Measurements from ENCODE around the gene FAF1. TPM values are rescaled to one million over a fixed set of nuclear protein-coding genes. Genes with fewer than 3 reads are reported as not detected.
A peak's percentile ranks its signal among the peaks of the same experiment; 100 is the strongest.

Gene FAF1
- total and polyA plus RNA-seq, 8 donors, result 47.4 to 58.3 (median 53.2) TPM

DNA sequence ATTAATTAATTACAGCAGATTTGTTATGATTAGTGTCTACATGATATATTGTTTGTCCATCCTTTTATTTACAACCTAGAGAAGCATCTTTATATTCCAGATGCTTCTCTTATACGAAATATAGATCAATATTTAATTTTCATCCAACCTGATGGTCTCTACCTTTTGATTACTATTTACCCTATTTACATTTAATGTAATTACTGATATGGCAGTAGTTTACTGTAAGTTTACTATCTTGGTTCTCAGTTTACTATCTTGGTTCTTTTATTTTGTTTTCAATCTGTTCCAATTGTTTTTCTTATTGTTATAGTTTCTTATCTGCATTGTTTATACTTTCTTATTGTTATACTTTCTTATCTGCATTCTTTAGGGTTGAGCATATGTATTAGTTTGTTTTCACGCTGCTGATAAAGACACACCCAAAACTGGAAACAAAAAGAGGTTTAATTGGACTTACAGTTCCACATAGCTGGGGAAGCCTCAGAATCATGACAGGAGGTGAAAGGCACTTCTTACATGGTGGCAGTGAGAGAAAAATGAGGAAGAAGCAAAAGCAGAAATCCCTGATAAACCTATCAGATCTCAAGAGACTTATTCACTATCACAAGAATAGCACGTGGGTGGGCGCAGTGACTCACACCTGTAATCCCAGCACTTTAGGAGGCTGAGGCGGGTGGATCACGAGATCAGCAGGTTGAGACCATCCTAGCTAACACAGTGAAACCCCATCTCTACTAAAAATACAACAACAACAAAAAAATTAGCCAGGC is 28.9 kb downstream of the FAF1 start:
- H3K9me3 ChIP-seq, result no peaks in the 10 kb centered on the region
- H3K4me1 ChIP-seq, result no peaks in the 10 kb centered on the region
- H3K36me3 ChIP-seq, result no peaks in the 10 kb centered on the region
- intact Hi-C loops (cut with DNase I), result no loop called here
- ATAC-seq (no peak), DNase-seq (no peak)
- TF ChIP-seq CTCF (IDR thresholded peaks at IDR 0.05), result no peak
- no peaks in the 10 kb centered on the region for H3K27me3 ChIP-seq
- H3K4me3 ChIP-seq, result no peak overlapping the region
- no peak overlapping the region for H3K27ac ChIP-seq

- DNase-seq, result no peak
- intact Hi-C loops (cut with DNase I), result no loop called here
- no peak for ATAC-seq
- TF ChIP-seq CTCF (IDR thresholded peaks at IDR 0.05), result no peak
- H3K27ac ChIP-seq, result no peak overlapping the region
- H3K36me3 ChIP-seq, result no peaks in the 10 kb centered on the region
- no peaks in the 10 kb centered on the region for H3K4me1 ChIP-seq
- no peaks in the 10 kb centered on the region for H3K9me3 ChIP-seq
- no peak overlapping the region for H3K4me3 ChIP-seq
- H3K27me3 ChIP-seq, result no peaks in the 10 kb centered on the region
These were observed 29.9 kb downstream of the FAF1 start for GRCh38 chr1:50930193-50930592.

- ATAC-seq (peak; percentile 31), DNase-seq (peak in 2 of 4 donors; percentile 6 to 17)
- TF ChIP-seq CTCF (IDR thresholded peaks at IDR 0.05), result peak in 1 of 2 donors; percentile 52
- Histone ChIP-seq H3K27ac (no peak overlapping the region), H3K27me3 (no peaks in the 10 kb centered on the region), H3K36me3 (no peaks in the 10 kb centered on the region), H3K4me1 (no peaks in the 10 kb centered on the region), H3K4me3 (no peak overlapping the region), H3K9me3 (no peaks in the 10 kb centered on the region)
- intact Hi-C loops (cut with DNase I), result no loop called here
These were observed 30.6 kb downstream of the FAF1 start for GRCh38 chr1:50929376-50929958.

DNA sequence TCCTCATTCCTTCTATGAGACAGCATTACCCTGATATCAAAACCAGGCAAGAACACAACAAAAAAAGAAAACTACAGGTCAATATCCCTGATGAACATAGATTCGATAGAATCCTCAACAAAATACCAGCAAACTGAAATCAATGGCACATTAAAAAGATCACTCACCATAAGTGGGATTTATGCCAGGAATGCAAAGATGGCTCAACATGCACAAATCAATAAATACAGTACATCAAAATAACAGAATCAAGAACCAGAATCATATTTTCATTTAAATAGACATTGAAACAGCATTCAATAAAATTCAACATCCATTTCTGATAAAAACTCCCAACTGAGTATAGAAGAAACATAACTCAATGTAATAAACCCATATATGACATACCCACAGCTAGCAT is 36.5 kb downstream of the FAF1 start:
- Histone ChIP-seq H3K36me3 (no peaks in the 10 kb centered on the region), H3K4me1 (no peaks in the 10 kb centered on the region), H3K4me3 (no peak overlapping the region), H3K27ac (no peak overlapping the region), H3K27me3 (no peaks in the 10 kb centered on the region), H3K9me3 (peaks cover 0 to 9% of the 10 kb centered on the region in 2 donors)
- no peak for TF ChIP-seq CTCF (IDR thresholded peaks at IDR 0.05)
- no peak for ATAC-seq
- intact Hi-C loops (cut with DNase I), result no loop called here
- no peak for DNase-seq

- ATAC-seq (no peak), DNase-seq (peak in 1 of 4 donors; percentile 41)
- Histone ChIP-seq H3K4me3 (no peak overlapping the region), H3K9me3 (peaks cover 0 to 9% of the 10 kb centered on the region in 2 donors), H3K36me3 (no peaks in the 10 kb centered on the region), H3K4me1 (no peaks in the 10 kb centered on the region), H3K27ac (no peak overlapping the region), H3K27me3 (no peaks in the 10 kb centered on the region)
- no peak for TF ChIP-seq CTCF (IDR thresholded peaks at IDR 0.05)
- intact Hi-C loops (cut with DNase I), result no loop called here
These were observed 39.0 kb downstream of the FAF1 start for GRCh38 chr1:50921029-50921428.
